ENCODE measurements around the gene PRKAR2A.

DNA sequence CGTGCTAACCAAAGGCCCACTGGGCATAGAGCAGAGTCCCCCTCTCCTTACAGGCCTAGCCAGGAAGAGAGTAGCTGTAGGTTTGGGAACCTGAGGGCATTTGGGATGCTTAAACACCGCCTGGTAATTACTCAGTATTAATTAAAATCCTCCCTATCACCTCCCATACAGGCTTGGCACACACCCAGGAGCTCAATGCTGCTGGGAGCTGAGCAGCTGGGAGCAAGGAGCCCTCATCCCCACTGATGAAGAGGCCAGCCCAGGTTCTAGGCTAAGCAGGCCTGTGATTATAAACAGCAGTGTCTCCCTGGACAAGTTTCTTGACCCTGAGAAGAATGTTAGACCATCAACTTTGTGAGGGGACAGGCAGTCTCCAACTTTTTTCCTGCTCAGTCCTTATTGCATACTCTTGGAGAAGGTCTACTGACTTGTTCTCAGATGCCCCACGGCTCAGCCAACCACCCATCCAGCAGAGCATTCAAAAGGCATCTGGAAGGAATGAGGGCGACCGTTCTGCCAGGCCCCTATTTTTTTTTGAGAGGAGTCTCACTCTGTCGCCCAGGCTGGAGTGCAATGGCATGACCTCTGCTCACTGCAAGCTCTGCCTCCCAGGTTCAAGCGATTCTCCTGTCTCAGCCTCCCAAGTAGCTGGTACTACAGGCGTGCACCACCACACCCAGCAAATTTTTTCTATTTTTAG lies 1.3 kb upstream of the PRKAR2A start:
- TF ChIP-seq POLR2AphosphoS5 (IDR thresholded peaks at IDR 0.05; ENCODE audit: low read depth, low read length), result no peak
- TF ChIP-seq, protein P1, sequence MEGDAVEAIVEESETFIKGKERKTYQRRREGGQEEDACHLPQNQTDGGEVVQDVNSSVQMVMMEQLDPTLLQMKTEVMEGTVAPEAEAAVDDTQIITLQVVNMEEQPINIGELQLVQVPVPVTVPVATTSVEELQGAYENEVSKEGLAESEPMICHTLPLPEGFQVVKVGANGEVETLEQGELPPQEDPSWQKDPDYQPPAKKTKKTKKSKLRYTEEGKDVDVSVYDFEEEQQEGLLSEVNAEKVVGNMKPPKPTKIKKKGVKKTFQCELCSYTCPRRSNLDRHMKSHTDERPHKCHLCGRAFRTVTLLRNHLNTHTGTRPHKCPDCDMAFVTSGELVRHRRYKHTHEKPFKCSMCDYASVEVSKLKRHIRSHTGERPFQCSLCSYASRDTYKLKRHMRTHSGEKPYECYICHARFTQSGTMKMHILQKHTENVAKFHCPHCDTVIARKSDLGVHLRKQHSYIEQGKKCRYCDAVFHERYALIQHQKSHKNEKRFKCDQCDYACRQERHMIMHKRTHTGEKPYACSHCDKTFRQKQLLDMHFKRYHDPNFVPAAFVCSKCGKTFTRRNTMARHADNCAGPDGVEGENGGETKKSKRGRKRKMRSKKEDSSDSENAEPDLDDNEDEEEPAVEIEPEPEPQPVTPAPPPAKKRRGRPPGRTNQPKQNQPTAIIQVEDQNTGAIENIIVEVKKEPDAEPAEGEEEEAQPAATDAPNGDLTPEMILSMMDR (IDR thresholded peaks at IDR 0.05), result no peak
- TF ChIP-seq REST (IDR thresholded peaks at IDR 0.05; ENCODE audit: insufficient read depth in 1 of 2, low read depth in 2 of 2, low read length in 1 of 2), result no peak
- no peak for TF ChIP-seq SIN3A (IDR thresholded peaks at IDR 0.05; ENCODE audit: borderline replicate concordance, insufficient read depth, low read depth, low read length)

Measured in Panc1 (cell line).